Neural cell (in vitro differentiated cells): ENCODE data around the gene BPGM.

ENCODE experiments used
- CTCF ChIP-seq: fragments of 450-650 bp; IDR thresholded peaks from 2 replicates; pipeline ENCODE4 v1.5.1; 2014; ENCODE audit warnings: antibody characterized with exemption, mild to moderate bottlenecking, moderate library complexity; ENCODE audit not compliant: poor library complexity, severe bottlenecking
- EZH2 ChIP-seq: fragments of 200-600, 300-800 bp; shearing (Covaris generic), sonication (generic); IDR thresholded peaks from 2 replicates; pipeline ENCODE4 v1.6.1; 2014; ENCODE audit warnings: antibody characterized with exemption, low read length, borderline replicate concordance, mild to moderate bottlenecking; ENCODE audit not compliant: insufficient read depth, poor library complexity, severe bottlenecking
- POLR2AphosphoS5 ChIP-seq: IDR thresholded peaks from 2 replicates; pipeline ENCODE4 v1.6.1; 2012
- RAD21 ChIP-seq: fragments of 450-650 bp; conservative IDR thresholded peaks from 2 replicates; pipeline ENCODE4 v1.6.1; 2014; ENCODE audit warnings: antibody characterized with exemption, mild to moderate bottlenecking, moderate library complexity
- REST ChIP-seq: IDR thresholded peaks from 2 replicates; pipeline ENCODE4 v1.6.1; 2012; ENCODE audit warnings: borderline replicate concordance

GRCh38 chr7:134637934-134638719, 8.5 kb upstream of the BPGM start:
- TF ChIP-seq CTCF, result no peak
- no peak for TF ChIP-seq RAD21
- no peak for TF ChIP-seq EZH2
- TF ChIP-seq REST, result no peak
- TF ChIP-seq POLR2AphosphoS5, result no peak
